ENCODE results near the gene CACNG1. TPM values are rescaled to one million over a fixed set of nuclear protein-coding genes. Genes with fewer than 3 reads are reported as not detected.

The CACNG1 gene
- polyA plus RNA-seq, 2 donors: not detected

GRCh38 chr17:67054608-67055007, 10.3 kb downstream of the CACNG1 start:
- 74 to 94% methylated on average over 5 of the region's 5 CpGs for WGBS, 2 donors

GRCh38 chr17:67055041-67055443, 10.7 kb downstream of the CACNG1 start:
- Histone ChIP-seq H3K27ac (ENCODE audit: low read depth in 2 of 2, low read length in 1 of 2) (no peak overlapping the region), H3K27me3 (ENCODE audit: control insufficient read depth in 1 of 2, insufficient read depth in 2 of 2, low read length in 2 of 2) (no peaks in the 10 kb centered on the region), H3K36me3 (ENCODE audit: control insufficient read depth in 2 of 2, insufficient read depth in 2 of 2, low read length in 1 of 2) (no peaks in the 10 kb centered on the region), H3K4me1 (ENCODE audit: control insufficient read depth in 2 of 2, insufficient read depth in 2 of 2, low read length in 1 of 2) (no peaks in the 10 kb centered on the region), H3K4me3 (ENCODE audit: low read depth in 1 of 2, low read length in 2 of 2) (no peak overlapping the region), H3K9me3 (ENCODE audit: control insufficient read depth in 2 of 2, insufficient read depth in 1 of 2, low read depth in 1 of 2, low read length in 1 of 2) (no peaks in the 10 kb centered on the region)
- WGBS, 2 donors: 95 to 96% methylated on average over 19 of the region's 19 CpGs

More at GRCh38 chr17:67054608-67055007, 10.3 kb downstream of the CACNG1 start:
- peaks cover 0 to under 1% of the 10 kb centered on the region in 2 donors for H3K9me3 ChIP-seq (ENCODE audit: control insufficient read depth in 2 of 2, insufficient read depth in 1 of 2, low read depth in 1 of 2, low read length in 1 of 2)
- H3K4me1 ChIP-seq (ENCODE audit: control insufficient read depth in 2 of 2, insufficient read depth in 2 of 2, low read length in 1 of 2): no peaks in the 10 kb centered on the region
- H3K36me3 ChIP-seq (ENCODE audit: control insufficient read depth in 2 of 2, insufficient read depth in 2 of 2, low read length in 1 of 2): no peaks in the 10 kb centered on the region
- no peak overlapping the region for H3K27ac ChIP-seq (ENCODE audit: low read depth in 2 of 2, low read length in 1 of 2)
- H3K27me3 ChIP-seq (ENCODE audit: control insufficient read depth in 1 of 2, insufficient read depth in 2 of 2, low read length in 2 of 2): no peaks in the 10 kb centered on the region
- H3K4me3 ChIP-seq (ENCODE audit: low read depth in 1 of 2, low read length in 2 of 2): no peak overlapping the region

GRCh38 chr17:67055811-67056745, 11.7 kb downstream of the CACNG1 start:
- Histone ChIP-seq H3K27me3 (ENCODE audit: control insufficient read depth in 1 of 2, insufficient read depth in 2 of 2, low read length in 2 of 2) (no peaks in the 10 kb centered on the region), H3K4me1 (ENCODE audit: control insufficient read depth in 2 of 2, insufficient read depth in 2 of 2, low read length in 1 of 2) (no peaks in the 10 kb centered on the region), H3K36me3 (ENCODE audit: control insufficient read depth in 2 of 2, insufficient read depth in 2 of 2, low read length in 1 of 2) (no peaks in the 10 kb centered on the region), H3K4me3 (ENCODE audit: low read depth in 1 of 2, low read length in 2 of 2) (no peak overlapping the region), H3K27ac (ENCODE audit: low read depth in 2 of 2, low read length in 1 of 2) (no peak overlapping the region), H3K9me3 (ENCODE audit: control insufficient read depth in 2 of 2, insufficient read depth in 1 of 2, low read depth in 1 of 2, low read length in 1 of 2) (no peaks in the 10 kb centered on the region)
- 88% methylated on average over 29 of the region's 29 CpGs for WGBS, 2 donors

GRCh38 chr17:67056746-67057490, 12.6 kb downstream of the CACNG1 start:
- no peaks in the 10 kb centered on the region for H3K36me3 ChIP-seq (ENCODE audit: control insufficient read depth in 2 of 2, insufficient read depth in 2 of 2, low read length in 1 of 2)
- no peaks in the 10 kb centered on the region for H3K27me3 ChIP-seq (ENCODE audit: control insufficient read depth in 1 of 2, insufficient read depth in 2 of 2, low read length in 2 of 2)
- H3K9me3 ChIP-seq (ENCODE audit: control insufficient read depth in 2 of 2, insufficient read depth in 1 of 2, low read depth in 1 of 2, low read length in 1 of 2): no peaks in the 10 kb centered on the region
- no peak overlapping the region for H3K4me3 ChIP-seq (ENCODE audit: low read depth in 1 of 2, low read length in 2 of 2)
- H3K4me1 ChIP-seq (ENCODE audit: control insufficient read depth in 2 of 2, insufficient read depth in 2 of 2, low read length in 1 of 2): no peaks in the 10 kb centered on the region
- WGBS, 2 donors: 84 to 89% methylated on average over 18 of the region's 18 CpGs
- no peak overlapping the region for H3K27ac ChIP-seq (ENCODE audit: low read depth in 2 of 2, low read length in 1 of 2)

DNA sequence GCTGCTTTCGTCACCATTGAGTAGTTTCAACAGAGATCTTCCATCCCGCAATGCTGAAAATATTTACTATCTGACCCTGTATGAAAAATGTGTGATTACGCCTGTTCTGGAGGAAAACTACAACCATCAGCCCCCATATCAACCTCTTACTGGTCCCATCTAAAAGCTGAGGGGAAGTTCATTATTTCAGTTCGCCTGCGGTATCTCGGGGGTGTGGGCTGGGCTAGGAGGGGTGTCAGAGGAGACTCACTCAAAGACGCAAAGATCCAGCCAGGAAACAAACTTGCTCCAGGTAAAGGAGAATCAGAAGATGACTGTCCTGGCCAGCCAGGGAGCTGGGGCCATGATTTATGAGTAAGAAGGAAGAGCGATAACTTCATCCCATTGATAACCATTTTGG, 13.7 kb downstream of the CACNG1 start:
- Histone ChIP-seq H3K4me1 (ENCODE audit: control insufficient read depth in 2 of 2, insufficient read depth in 2 of 2, low read length in 1 of 2) (no peaks in the 10 kb centered on the region), H3K4me3 (ENCODE audit: low read depth in 1 of 2, low read length in 2 of 2) (no peak overlapping the region), H3K9me3 (ENCODE audit: control insufficient read depth in 2 of 2, insufficient read depth in 1 of 2, low read depth in 1 of 2, low read length in 1 of 2) (no peaks in the 10 kb centered on the region), H3K27me3 (ENCODE audit: control insufficient read depth in 1 of 2, insufficient read depth in 2 of 2, low read length in 2 of 2) (no peaks in the 10 kb centered on the region), H3K36me3 (ENCODE audit: control insufficient read depth in 2 of 2, insufficient read depth in 2 of 2, low read length in 1 of 2) (no peaks in the 10 kb centered on the region), H3K27ac (ENCODE audit: low read depth in 2 of 2, low read length in 1 of 2) (no peak overlapping the region)
- 96 to 98% methylated on average over 8 of the region's 8 CpGs for WGBS, 2 donors

DNA sequence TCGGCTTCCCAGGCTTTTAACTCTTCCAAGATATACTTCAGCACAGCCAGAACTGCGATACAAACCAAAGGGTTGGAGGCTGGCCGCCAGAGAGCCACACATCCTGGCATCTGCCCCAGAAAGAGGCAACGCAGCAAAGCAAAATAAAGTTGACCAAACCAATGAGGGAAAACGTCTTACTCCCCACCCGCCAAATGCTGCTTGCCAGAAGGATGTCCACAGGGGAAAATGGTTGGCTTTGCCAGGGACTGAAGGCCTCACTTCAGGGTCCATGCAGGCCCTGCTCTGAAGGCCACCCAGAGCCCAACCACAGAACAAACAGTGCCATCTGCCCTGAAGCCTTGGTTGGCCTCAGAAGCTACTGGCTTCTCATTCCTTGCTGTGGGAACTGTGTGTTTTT, 15.0 kb downstream of the CACNG1 start:
- Histone ChIP-seq H3K27me3 (ENCODE audit: control insufficient read depth in 1 of 2, insufficient read depth in 2 of 2, low read length in 2 of 2) (no peaks in the 10 kb centered on the region), H3K4me1 (ENCODE audit: control insufficient read depth in 2 of 2, insufficient read depth in 2 of 2, low read length in 1 of 2) (no peaks in the 10 kb centered on the region), H3K9me3 (ENCODE audit: control insufficient read depth in 2 of 2, insufficient read depth in 1 of 2, low read depth in 1 of 2, low read length in 1 of 2) (no peaks in the 10 kb centered on the region), H3K36me3 (ENCODE audit: control insufficient read depth in 2 of 2, insufficient read depth in 2 of 2, low read length in 1 of 2) (no peaks in the 10 kb centered on the region), H3K27ac (ENCODE audit: low read depth in 2 of 2, low read length in 1 of 2) (no peak overlapping the region), H3K4me3 (ENCODE audit: low read depth in 1 of 2, low read length in 2 of 2) (no peak overlapping the region)
- WGBS, 2 donors: 76 to 79% methylated on average over 6 of the region's 6 CpGs

GRCh38 chr17:67063141-67063540, 18.8 kb downstream of the CACNG1 start:
- H3K9me3 ChIP-seq (ENCODE audit: control insufficient read depth in 2 of 2, insufficient read depth in 1 of 2, low read depth in 1 of 2, low read length in 1 of 2): no peaks in the 10 kb centered on the region
- no peak overlapping the region for H3K4me3 ChIP-seq (ENCODE audit: low read depth in 1 of 2, low read length in 2 of 2)
- H3K27me3 ChIP-seq (ENCODE audit: control insufficient read depth in 1 of 2, insufficient read depth in 2 of 2, low read length in 2 of 2): no peaks in the 10 kb centered on the region
- 65 to 78% methylated on average over 6 of the region's 6 CpGs for WGBS, 2 donors
- H3K36me3 ChIP-seq (ENCODE audit: control insufficient read depth in 2 of 2, insufficient read depth in 2 of 2, low read length in 1 of 2): no peaks in the 10 kb centered on the region
- no peaks in the 10 kb centered on the region for H3K4me1 ChIP-seq (ENCODE audit: control insufficient read depth in 2 of 2, insufficient read depth in 2 of 2, low read length in 1 of 2)
- H3K27ac ChIP-seq (ENCODE audit: low read depth in 2 of 2, low read length in 1 of 2): no peak overlapping the region

DNA sequence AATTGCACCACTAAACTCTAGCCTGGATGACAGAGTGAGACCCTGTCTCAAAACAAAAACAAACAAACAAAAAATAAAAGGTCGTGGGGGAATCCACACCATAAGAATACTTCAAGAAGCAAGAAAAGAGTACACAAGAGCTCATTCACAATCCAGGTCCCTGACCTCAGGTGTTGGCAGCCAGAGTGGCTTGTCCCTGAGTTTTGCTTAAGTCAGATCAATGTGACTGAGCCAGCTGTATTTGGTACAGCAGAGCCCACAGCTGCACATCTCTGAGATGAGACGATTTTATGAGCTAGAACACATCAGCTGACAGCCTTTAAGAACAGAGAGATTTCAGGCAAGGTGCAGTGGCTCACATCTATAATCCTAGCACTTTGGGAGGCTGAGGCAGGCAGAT, 22.4 kb downstream of the CACNG1 start:
- no peak overlapping the region for H3K27ac ChIP-seq (ENCODE audit: low read depth in 2 of 2, low read length in 1 of 2)
- H3K27me3 ChIP-seq (ENCODE audit: control insufficient read depth in 1 of 2, insufficient read depth in 2 of 2, low read length in 2 of 2): no peaks in the 10 kb centered on the region
- WGBS, 2 donors: 44 to 45% methylated on average over 2 of the region's 2 CpGs
- no peak overlapping the region for H3K4me3 ChIP-seq (ENCODE audit: low read depth in 1 of 2, low read length in 2 of 2)
- H3K9me3 ChIP-seq (ENCODE audit: control insufficient read depth in 2 of 2, insufficient read depth in 1 of 2, low read depth in 1 of 2, low read length in 1 of 2): no peaks in the 10 kb centered on the region
- H3K4me1 ChIP-seq (ENCODE audit: control insufficient read depth in 2 of 2, insufficient read depth in 2 of 2, low read length in 1 of 2): no peaks in the 10 kb centered on the region
- no peaks in the 10 kb centered on the region for H3K36me3 ChIP-seq (ENCODE audit: control insufficient read depth in 2 of 2, insufficient read depth in 2 of 2, low read length in 1 of 2)

- Histone ChIP-seq H3K27me3 (ENCODE audit: control insufficient read depth in 1 of 2, insufficient read depth in 2 of 2, low read length in 2 of 2) (no peaks in the 10 kb centered on the region), H3K4me1 (ENCODE audit: control insufficient read depth in 2 of 2, insufficient read depth in 2 of 2, low read length in 1 of 2) (no peaks in the 10 kb centered on the region), H3K27ac (ENCODE audit: low read depth in 2 of 2, low read length in 1 of 2) (no peak overlapping the region), H3K36me3 (ENCODE audit: control insufficient read depth in 2 of 2, insufficient read depth in 2 of 2, low read length in 1 of 2) (no peaks in the 10 kb centered on the region), H3K9me3 (ENCODE audit: control insufficient read depth in 2 of 2, insufficient read depth in 1 of 2, low read depth in 1 of 2, low read length in 1 of 2) (no peaks in the 10 kb centered on the region), H3K4me3 (ENCODE audit: low read depth in 1 of 2, low read length in 2 of 2) (no peak overlapping the region)
- 89 to 90% methylated on average over 13 of the region's 13 CpGs for WGBS, 2 donors
Measured at GRCh38 chr17:67067571-67068482, 23.5 kb downstream of the CACNG1 start.

Measured in esophagus (tissue), 2 donors.